A673 (cell line): ENCODE results near the gene EMX1. TPM values are rescaled to one million over a fixed set of nuclear protein-coding genes. Genes with fewer than 3 reads are reported as not detected.

Source experiments
- BruUV-seq: library from RNA; stranded (reverse); fragments of 400-500 nt; replicated peaks from 2 replicates; lab custom pipeline; 2021; lab: Mats Ljungman, UMichigan
- CTCF ChIA-PET: fragments of 300-600 bp; sonication (Branson Sonifier 250); formaldehyde crosslinking; loops from one replicate; lab custom pipeline; 2022; ENCODE audit warnings: antibody characterized with exemption; lab: Charles Lee
- POLR2A ChIA-PET: fragments of 300-600 bp; sonication (Branson Sonifier 250); formaldehyde crosslinking; loops from one replicate; lab custom pipeline; 2022; ENCODE audit warnings: antibody characterized with exemption; ENCODE audit not compliant: low non-redundant PET; lab: Charles Lee
- DNase-seq: peaks from one replicate; pipeline ENCODE4 v3.0.0-alpha.2; 2015; ENCODE audit warnings: low spot score
- H3K27ac ChIP-seq: fragments of 200-600 bp; sonication (generic); 2 replicates; pipeline ENCODE4 v1.5.1; 2016; ENCODE audit warnings: mixed run types, low read depth, mild to moderate bottlenecking, mixed read lengths, antibody characterized with exemption, low read length; ENCODE audit not compliant: poor library complexity, severe bottlenecking
- H3K27me3 ChIP-seq: fragments of 200-600 bp; sonication (generic); replicated peaks from 2 replicates; pipeline ENCODE4 v1.6.1; 2017; ENCODE audit warnings: mixed run types, low read depth, mild to moderate bottlenecking, mixed read lengths, antibody characterized with exemption, low read length; ENCODE audit not compliant: insufficient read depth, poor library complexity
- H3K36me3 ChIP-seq: fragments of 200-600 bp; sonication (generic); 2 replicates; pipeline ENCODE4 v1.6.1; 2016; ENCODE audit warnings: mixed run types, mild to moderate bottlenecking, mixed read lengths, antibody characterized with exemption, low read length; ENCODE audit not compliant: insufficient read depth, poor library complexity, severe bottlenecking
- H3K4me1 ChIP-seq: fragments of 200-600 bp; sonication (generic); 2 replicates; pipeline ENCODE4 v1.6.1; 2017; ENCODE audit warnings: mixed run types, mild to moderate bottlenecking, mixed read lengths, antibody characterized with exemption, low read length; ENCODE audit not compliant: insufficient read depth, poor library complexity, severe bottlenecking
- H3K4me3 ChIP-seq: fragments of 200-600 bp; sonication (generic); 2 replicates; pipeline ENCODE4 v1.5.1; 2016; ENCODE audit warnings: low read depth, mixed run types, mild to moderate bottlenecking, mixed read lengths, low read length; ENCODE audit not compliant: poor library complexity, severe bottlenecking
- H3K9me3 ChIP-seq: fragments of 200-600 bp; sonication (generic); 2 replicates; pipeline ENCODE4 v1.6.1; 2016; ENCODE audit warnings: mixed run types, low read depth, mild to moderate bottlenecking, mixed read lengths, antibody characterized with exemption, low read length; ENCODE audit not compliant: poor library complexity, severe bottlenecking
- CTCF ChIP-seq: fragments of 300-800, 200-600 bp; sonication (generic); conservative IDR thresholded peaks from 2 replicates; pipeline ENCODE4 v1.5.1; 2017; ENCODE audit warnings: low read depth, mild to moderate bottlenecking, antibody characterized with exemption, low read length, moderate library complexity, mixed read lengths
- EZH2 ChIP-seq: fragments of 200-600 bp; sonication (generic); IDR thresholded peaks from 2 replicates; pipeline ENCODE4 v1.6.1; 2017; ENCODE audit warnings: borderline replicate concordance, low read depth, mild to moderate bottlenecking, mixed read lengths, antibody characterized with exemption, low read length; ENCODE audit not compliant: poor library complexity, severe bottlenecking
- intact Hi-C: fragments of 100-400 bp; cut with micrococcal nuclease; formaldehyde crosslinking; loops from one replicate; pipeline ENCODE4 v1.10.0; 2022; ENCODE audit not compliant: unreplicated experiment
- total RNA-seq: library from RNA; stranded (reverse); gene quantifications from 2 replicates; pipeline ENCODE4 v1.2.3, GENCODE V29; 2021

EMX1 gene
- total RNA-seq, 1 experiment from 2014 or later = not detected

GRCh38 chr2:72971036-72971435 lies 53.7 kb downstream of the EMX1 start:
- no peaks in the 10 kb centered on the region for H3K27me3 ChIP-seq
- no peak overlapping the region for H3K4me3 ChIP-seq
- no peaks in the 10 kb centered on the region for H3K9me3 ChIP-seq
- intact Hi-C loops = no loop called here
- no peak for DNase-seq
- H3K36me3 ChIP-seq = no peaks in the 10 kb centered on the region
- H3K4me1 ChIP-seq = no peaks in the 10 kb centered on the region
- TF ChIP-seq CTCF (no peak), EZH2 (no peak)
- CTCF ChIA-PET = interaction anchor here (0.5 kb wide), 1 partner anchor 206 kb away, joined by 4 read pairs; no protein-coding TSS in a partner anchor
- no TSS peak for BruUV-seq
- H3K27ac ChIP-seq = no peak overlapping the region
- POLR2A ChIA-PET = no interaction called here

- H3K9me3 ChIP-seq = no peaks in the 10 kb centered on the region
- no peaks in the 10 kb centered on the region for H3K36me3 ChIP-seq
- no peaks in the 10 kb centered on the region for H3K4me1 ChIP-seq
- TF ChIP-seq CTCF (no peak), EZH2 (no peak)
- no peak overlapping the region for H3K4me3 ChIP-seq
- ChIA-PET POLR2A (no interaction called here), CTCF (interaction anchor here (1.4 kb wide), 2 partner anchors 59 to 79 kb away, joined by 4 to 22 read pairs; no protein-coding TSS in a partner anchor)
- H3K27ac ChIP-seq = no peak overlapping the region
- DNase-seq = no peak
- no TSS peak for BruUV-seq
- intact Hi-C loops = loop anchor here (1.0 kb wide), 1 partner anchor 80 kb away; no protein-coding TSS in a partner anchor
- H3K27me3 ChIP-seq = no peaks in the 10 kb centered on the region
Observed at GRCh38 chr2:72972352-72973136, 55.2 kb downstream of the EMX1 start.

GRCh38 chr2:72973137-72973535 lies 55.8 kb downstream of the EMX1 start:
- BruUV-seq = no TSS peak
- POLR2A ChIA-PET = no interaction called here
- Histone ChIP-seq H3K4me3 (no peak overlapping the region), H3K27me3 (no peaks in the 10 kb centered on the region), H3K27ac (no peak overlapping the region), H3K9me3 (no peaks in the 10 kb centered on the region), H3K4me1 (no peaks in the 10 kb centered on the region), H3K36me3 (no peaks in the 10 kb centered on the region)
- CTCF ChIA-PET = interaction anchor here (0.8 to 1.4 kb wide), 3 partner anchors 29 to 80 kb away, joined by 4 to 22 read pairs (median 5); no protein-coding TSS in a partner anchor
- TF ChIP-seq CTCF (no peak), EZH2 (no peak)
- intact Hi-C loops = loop anchor here (1.0 kb wide), 1 partner anchor 81 kb away; no protein-coding TSS in a partner anchor
- no peak for DNase-seq
